22Rv1 (cell line): Measurements from ENCODE around the gene FAM76B.

Experiments used
- H3K27ac ChIP-seq: fragments of 450-650 bp; 2 replicates; pipeline ENCODE4 v1.5.1; 2017
- CTCF ChIP-seq: fragments of 450-650 bp; IDR thresholded peaks from 2 replicates; pipeline ENCODE4 v1.5.1; 2017; ENCODE audit warnings: mild to moderate bottlenecking
- ZFX ChIP-seq: fragments of 450-650 bp; IDR thresholded peaks from 2 replicates; pipeline ENCODE4 v1.6.1; 2017; ENCODE audit warnings: antibody characterized with exemption, borderline replicate concordance

The FAM76B gene

DNA sequence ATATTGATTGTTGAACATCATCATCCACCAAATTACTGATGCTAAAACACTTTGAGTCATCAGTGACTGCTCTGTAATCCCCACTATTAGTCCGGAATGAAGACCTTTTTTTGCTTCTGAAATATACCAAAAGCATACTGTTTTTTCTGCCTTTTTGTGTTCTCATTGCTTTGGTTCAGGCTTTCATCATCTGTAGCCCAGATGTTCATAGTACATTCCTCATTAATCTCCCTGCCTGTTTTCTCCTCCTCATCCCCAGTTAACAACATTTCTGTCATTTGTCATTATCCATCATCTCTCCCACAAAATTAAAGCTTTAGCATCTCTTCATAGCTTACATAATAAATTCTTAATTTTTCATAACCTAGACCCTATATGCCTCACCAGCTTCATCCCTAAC, 10.0 kb upstream of the FAM76B start:
- H3K27ac ChIP-seq, result no peak overlapping the region
- no peak for TF ChIP-seq CTCF
- no peak for TF ChIP-seq ZFX

GRCh38 chr11:95796501-95796900, 6.9 kb upstream of the FAM76B start:
- no peak overlapping the region for H3K27ac ChIP-seq
- no peak for TF ChIP-seq CTCF

- no peak overlapping the region for H3K27ac ChIP-seq
- TF ChIP-seq CTCF (no peak), ZFX (no peak)
Observed at GRCh38 chr11:95795627-95796295, 6.2 kb upstream of the FAM76B start.

DNA sequence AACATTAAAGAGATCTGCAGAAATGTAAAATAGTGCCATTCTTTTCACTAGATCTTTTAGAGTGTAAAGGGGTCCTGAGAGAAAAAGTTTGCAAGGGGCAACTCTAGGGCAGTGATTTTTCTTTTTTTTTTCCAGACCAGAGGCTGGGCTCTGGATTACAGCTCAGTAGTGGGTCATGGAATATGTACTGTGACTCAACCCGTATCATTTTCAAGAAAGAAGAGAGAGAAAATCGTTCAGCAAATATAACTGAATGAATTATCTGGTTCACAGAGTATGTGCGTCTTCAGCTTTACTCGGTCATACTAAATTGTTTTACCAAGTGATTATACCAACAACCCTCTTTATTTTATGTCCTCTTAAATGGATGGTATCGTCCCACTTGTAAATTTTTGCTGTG, 4.5 kb upstream of the FAM76B start:
- H3K27ac ChIP-seq, result no peak overlapping the region
- TF ChIP-seq CTCF (no peak), ZFX (no peak)

- no peak for TF ChIP-seq CTCF
- no peak for TF ChIP-seq ZFX
Observed at GRCh38 chr11:95793116-95793515, 3.5 kb upstream of the FAM76B start.

DNA sequence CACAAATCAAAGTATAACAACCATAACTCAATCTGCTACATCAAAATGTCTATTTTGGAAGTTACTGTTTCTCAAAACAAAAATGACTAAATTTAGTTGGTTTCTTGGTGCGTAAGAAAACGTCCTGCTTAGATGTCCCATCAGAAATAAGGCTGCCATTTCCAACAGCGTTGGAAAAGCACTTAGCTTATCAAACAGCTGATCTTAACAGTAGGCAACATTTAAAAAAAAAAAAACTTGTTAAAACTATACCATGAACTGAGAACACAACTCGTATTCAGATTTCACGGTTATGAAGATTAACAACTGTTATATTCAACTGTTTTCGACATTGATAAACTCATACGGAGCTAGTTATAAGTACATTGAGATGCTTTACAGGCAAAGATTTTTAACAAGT, 3.1 kb upstream of the FAM76B start:
- H3K27ac ChIP-seq, result no peak overlapping the region
- TF ChIP-seq CTCF, result no peak
- TF ChIP-seq ZFX, result no peak

More at GRCh38 chr11:95793116-95793515, 3.5 kb upstream of the FAM76B start:
- no peak overlapping the region for H3K27ac ChIP-seq

DNA sequence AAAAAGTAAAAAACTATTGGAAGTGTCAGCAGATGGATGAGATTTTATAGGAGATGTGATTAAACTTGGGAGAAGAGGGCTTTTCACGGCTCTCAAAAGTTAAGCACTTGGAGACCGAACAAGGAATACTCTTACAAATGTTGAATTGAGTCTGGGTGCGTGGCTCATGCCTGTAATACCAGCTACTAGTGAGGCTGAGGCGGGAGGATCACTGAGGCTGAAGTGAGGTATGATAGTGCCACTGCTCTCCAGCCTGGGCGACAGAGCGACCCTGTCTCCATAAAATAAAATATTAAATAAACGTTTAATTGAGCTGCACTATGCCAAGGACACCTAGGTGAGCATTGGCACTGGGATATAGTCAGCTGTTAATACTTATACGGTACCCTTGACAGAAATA, 2.6 kb upstream of the FAM76B start:
- H3K27ac ChIP-seq, result no peak overlapping the region
- TF ChIP-seq ZFX, result no peak
- no peak for TF ChIP-seq CTCF
